ENCODE data around the gene ICAM5. TPM values are rescaled to one million over a fixed set of nuclear protein-coding genes. Genes with fewer than 3 reads are reported as not detected.

Gene ICAM5
- total RNA-seq, 1 experiment from 2014 or later: 14.8 TPM

- peak; percentile 43 for DNase-seq (ENCODE audit: low spot score)
- in situ Hi-C loops (cut with HindIII; ENCODE audit: low sequenced_read_pairs): no loop called here
Observed at GRCh38 chr19:10289167-10289835, 451 bp upstream of the ICAM5 start.

- DNase-seq (ENCODE audit: low spot score): no peak
- in situ Hi-C loops (cut with HindIII; ENCODE audit: low sequenced_read_pairs): no loop called here
Observed at GRCh38 chr19:10290357-10290875, 664 bp downstream of the ICAM5 start.

DNA sequence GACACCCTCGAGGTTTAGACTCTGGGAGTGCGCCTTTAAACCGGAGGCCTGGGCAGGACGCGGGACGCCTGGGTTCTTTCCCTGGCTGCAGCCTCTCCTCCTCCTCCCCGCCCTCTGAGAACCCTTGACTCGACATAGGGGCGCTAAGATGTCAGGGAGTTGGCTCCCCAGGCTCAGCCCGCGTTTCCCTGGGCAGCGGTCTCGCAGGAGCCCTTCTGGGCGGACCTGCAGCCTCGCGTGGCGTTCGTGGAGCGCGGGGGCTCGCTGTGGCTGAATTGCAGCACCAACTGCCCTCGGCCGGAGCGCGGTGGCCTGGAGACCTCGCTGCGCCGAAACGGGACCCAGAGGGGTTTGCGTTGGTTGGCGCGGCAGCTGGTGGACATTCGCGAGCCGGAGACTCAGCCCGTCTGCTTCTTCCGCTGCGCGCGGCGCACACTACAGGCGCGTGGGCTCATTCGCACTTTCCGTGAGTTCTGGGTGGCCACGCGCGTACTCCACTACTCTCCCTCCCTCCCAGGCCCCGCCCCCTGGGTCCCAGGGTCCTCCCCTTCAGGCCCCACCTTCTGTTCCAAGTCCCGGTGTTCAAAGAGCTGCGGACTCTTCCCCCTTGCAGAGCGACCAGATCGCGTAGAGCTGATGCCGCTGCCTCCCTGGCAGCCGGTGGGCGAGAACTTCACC is 1.3 kb downstream of the ICAM5 start:
- no peak for DNase-seq (ENCODE audit: low spot score)
- in situ Hi-C loops (cut with HindIII; ENCODE audit: low sequenced_read_pairs): no loop called here

- no peak for DNase-seq (ENCODE audit: low spot score)
- in situ Hi-C loops (cut with HindIII; ENCODE audit: low sequenced_read_pairs): no loop called here
Observed at GRCh38 chr19:10291554-10292205, 1.9 kb downstream of the ICAM5 start.

DNA sequence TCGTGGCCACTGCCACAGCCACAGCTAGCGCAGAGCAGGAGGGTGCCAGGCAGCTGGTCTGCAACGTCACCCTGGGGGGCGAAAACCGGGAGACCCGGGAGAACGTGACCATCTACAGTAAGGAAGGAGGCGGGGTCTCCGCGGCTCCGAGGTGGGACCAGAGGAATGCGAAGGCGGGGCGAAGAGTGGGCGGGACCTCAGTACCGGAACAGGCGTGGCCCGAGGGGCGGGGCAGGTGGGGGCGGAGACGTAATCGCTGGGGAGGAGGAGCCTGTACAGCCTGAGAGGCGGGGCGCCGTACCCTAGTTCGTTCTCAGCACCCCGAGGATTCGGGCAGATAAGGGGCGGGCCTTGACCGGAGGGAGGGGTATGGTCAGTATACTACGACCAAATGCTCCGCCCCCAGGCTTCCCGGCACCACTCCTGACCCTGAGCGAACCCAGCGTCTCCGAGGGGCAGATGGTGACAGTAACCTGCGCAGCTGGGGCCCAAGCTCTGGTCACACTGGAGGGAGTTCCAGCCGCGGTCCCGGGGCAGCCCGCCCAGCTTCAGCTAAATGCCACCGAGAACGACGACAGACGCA is 2.5 kb downstream of the ICAM5 start:
- in situ Hi-C loops (cut with HindIII; ENCODE audit: low sequenced_read_pairs): no loop called here
- DNase-seq (ENCODE audit: low spot score): no peak

DNA sequence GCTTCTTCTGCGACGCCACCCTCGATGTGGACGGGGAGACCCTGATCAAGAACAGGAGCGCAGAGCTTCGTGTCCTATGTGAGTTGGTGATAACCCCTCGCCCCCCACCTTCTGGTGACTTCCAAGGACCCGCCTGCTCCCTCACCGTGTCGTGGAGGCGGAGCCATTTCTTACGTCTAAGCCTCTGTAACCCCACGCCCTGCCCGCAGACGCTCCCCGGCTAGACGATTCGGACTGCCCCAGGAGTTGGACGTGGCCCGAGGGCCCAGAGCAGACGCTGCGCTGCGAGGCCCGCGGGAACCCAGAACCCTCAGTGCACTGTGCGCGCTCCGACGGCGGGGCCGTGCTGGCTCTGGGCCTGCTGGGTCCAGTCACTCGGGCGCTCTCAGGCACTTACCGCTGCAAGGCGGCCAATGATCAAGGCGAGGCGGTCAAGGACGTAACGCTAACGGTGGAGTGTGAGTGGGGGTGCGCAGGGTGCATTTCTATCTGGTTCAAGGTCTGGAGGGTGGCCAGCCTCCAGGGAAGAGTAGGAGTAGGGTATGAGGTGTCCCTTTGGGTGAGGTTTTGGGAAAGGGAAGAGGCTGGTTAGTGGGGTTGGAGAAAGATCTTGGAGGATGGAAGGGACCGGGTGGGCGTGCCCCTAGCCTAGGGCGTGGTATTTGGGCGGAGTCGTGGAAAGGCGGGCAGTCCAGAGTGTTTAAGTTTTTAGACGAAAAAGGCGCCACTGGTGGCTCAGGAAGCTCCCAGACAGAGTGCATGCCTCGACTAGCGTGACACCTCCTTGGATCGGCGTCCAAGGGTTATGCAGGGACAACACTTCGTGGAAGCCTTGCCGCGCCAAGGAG is 3.3 kb downstream of the ICAM5 start:
- DNase-seq (ENCODE audit: low spot score): no peak
- in situ Hi-C loops (cut with HindIII; ENCODE audit: low sequenced_read_pairs): no loop called here

GRCh38 chr19:10293637-10294367 is 4.0 kb downstream of the ICAM5 start:
- no peak for DNase-seq (ENCODE audit: low spot score)
- in situ Hi-C loops (cut with HindIII; ENCODE audit: low sequenced_read_pairs): no loop called here

GRCh38 chr19:10294368-10294697 is 4.6 kb downstream of the ICAM5 start:
- in situ Hi-C loops (cut with HindIII; ENCODE audit: low sequenced_read_pairs): no loop called here
- no peak for DNase-seq (ENCODE audit: low spot score)

- DNase-seq (ENCODE audit: low spot score): no peak
- in situ Hi-C loops (cut with HindIII; ENCODE audit: low sequenced_read_pairs): no loop called here
Observed at GRCh38 chr19:10295305-10295846, 5.6 kb downstream of the ICAM5 start.

DNA sequence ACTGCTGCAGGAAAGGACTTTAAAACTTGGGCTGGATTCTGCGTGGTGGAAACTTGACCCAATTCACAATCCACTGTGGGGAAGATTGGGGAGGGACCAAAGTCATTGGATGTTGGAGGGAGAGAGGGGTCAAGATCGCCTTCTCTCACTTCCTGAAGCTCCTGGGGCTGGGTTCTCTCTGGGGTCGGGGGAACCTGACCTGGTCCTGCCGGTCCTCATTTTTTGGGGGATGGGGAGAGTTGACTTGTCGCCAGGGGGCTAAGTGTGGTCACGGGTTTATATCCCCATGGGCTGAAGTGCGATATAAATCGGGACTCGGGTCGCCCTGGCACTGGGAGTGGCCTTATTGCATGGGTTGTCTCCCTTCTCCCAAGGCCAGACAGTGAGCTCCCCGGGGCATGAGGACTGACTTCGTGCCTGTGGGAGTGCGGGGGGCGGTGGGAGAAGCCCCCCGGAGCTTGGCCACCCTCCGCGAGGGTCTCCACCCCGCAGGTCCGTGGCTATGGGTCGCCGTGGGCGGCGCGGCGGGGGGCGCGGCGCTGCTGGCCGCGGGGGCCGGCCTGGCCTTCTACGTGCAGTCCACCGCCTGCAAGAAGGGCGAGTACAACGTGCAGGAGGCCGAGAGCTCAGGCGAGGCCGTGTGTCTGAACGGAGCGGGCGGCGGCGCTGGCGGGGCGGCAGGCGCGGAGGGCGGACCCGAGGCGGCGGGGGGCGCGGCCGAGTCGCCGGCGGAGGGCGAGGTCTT is 6.3 kb downstream of the ICAM5 start:
- in situ Hi-C loops (cut with HindIII; ENCODE audit: low sequenced_read_pairs): no loop called here
- no peak for DNase-seq (ENCODE audit: low spot score)

DNA sequence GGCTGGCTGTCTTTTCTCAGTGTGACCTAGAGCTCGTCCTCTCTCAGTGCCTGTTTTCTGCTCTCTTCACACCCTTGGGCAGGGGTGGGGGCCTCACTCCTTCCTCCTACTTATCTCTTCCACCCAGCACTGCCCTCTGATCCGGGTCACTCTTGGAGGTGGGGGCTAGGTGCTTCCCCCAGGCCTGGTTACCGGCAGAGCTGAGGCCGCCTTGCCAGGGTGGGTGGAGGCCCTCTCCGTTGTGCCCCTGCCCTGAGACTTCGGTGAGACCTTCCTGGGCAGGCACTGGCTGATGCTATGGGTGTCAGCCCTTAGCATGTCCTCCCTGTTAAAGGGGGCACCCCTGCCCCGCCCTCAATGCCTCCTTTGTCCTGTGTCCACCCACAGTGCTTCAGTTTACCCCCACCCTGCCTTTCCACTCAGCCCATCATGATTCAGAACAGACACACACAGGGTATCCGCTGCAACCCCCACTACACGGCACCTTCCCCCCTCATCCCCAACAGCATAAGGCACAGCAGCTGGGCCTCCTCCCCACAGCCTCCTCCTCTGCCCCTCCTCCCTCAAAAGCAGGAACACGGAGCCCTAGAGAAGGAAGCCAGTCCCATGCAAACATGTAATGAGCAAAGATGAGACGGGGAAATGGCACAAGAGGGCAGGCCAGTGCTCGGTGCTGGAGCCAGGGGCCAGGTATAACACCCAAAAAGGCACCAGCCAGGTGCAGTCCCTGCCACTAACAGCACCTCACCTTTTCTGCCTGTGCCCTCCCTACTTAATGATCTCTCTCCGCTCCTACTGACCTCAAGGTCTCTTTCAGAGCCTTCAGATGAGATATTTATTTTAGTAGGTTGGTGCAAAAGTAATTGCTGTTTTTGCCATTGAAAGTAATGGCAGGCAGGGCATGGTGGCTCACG is 10.1 kb downstream of the ICAM5 start:
- in situ Hi-C loops (cut with HindIII; ENCODE audit: low sequenced_read_pairs): no loop called here
- DNase-seq (ENCODE audit: low spot score): no peak

- in situ Hi-C loops (cut with HindIII; ENCODE audit: low sequenced_read_pairs): no loop called here
- no peak for DNase-seq (ENCODE audit: low spot score)
Observed at GRCh38 chr19:10305139-10305806, 15.5 kb downstream of the ICAM5 start.

DNA sequence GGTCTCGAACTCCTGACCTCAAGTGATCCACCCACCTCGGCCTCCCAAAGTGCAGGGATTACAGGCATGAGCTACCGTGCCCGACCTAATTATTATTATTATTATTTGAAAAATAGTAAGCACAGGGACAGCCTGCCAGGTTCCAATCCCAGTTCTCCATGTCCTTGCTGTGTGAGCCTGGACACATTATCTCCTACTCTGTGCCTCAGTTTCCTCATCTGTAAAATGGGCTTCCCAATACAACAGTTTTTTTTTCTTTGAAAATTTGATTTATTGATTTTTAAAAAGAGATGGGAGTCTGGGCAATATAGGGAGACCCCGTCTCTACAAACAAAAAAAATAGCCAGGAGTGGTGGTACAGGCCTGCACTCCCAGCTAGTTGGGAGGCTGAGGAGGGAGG is 16.6 kb downstream of the ICAM5 start:
- in situ Hi-C loops (cut with HindIII; ENCODE audit: low sequenced_read_pairs): no loop called here
- no peak for DNase-seq (ENCODE audit: low spot score)

DNA sequence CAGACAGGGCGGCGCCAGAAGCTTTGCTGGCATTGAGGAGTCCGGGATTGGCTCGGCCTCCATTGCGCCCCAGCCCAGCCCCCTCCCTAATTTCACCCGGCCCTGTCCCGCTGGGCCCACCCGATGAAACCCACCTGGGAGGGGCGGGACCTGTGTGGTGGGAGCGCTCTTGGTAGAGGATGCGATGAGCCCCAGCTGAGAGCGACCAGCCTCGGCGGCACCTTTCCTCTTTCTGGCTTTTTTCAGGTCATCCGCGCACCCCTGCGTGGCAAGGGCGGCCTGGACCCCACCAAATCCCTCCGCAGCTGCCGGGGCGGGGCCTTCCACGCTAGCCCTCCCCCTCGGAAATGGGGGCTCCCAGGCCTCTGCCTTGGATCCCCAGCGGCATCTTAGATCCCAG is 19.7 kb downstream of the ICAM5 start, which contains the start of gene ZGLP1:
Gene ZGLP1 (minus strand): TSS at position 393 of the 400 bp plus-strand sequence.
- DNase-seq (ENCODE audit: low spot score): no peak
- in situ Hi-C loops (cut with HindIII; ENCODE audit: low sequenced_read_pairs): no loop called here

GRCh38 chr19:10315335-10316214 is 25.8 kb downstream of the ICAM5 start, which contains the start of gene FDX2:
FDX2 (minus strand) TSS chr19:10316015; CDS start chr19:10315996, 19 bp downstream.
- DNase-seq (ENCODE audit: low spot score): peak; percentile 86
- in situ Hi-C loops (cut with HindIII; ENCODE audit: low sequenced_read_pairs): no loop called here
